GM21423 (cell line): Measurements from ENCODE around the gene ANKRD39.

Source experiments
- ATAC-seq: cut with Tn5 transposase; IDR thresholded peaks from one replicate; pipeline ENCODE4 v1.9.1; 2021; ENCODE audit warnings: mild to moderate bottlenecking, moderate library complexity; ENCODE audit not compliant: unreplicated experiment

ANKRD39 gene

DNA sequence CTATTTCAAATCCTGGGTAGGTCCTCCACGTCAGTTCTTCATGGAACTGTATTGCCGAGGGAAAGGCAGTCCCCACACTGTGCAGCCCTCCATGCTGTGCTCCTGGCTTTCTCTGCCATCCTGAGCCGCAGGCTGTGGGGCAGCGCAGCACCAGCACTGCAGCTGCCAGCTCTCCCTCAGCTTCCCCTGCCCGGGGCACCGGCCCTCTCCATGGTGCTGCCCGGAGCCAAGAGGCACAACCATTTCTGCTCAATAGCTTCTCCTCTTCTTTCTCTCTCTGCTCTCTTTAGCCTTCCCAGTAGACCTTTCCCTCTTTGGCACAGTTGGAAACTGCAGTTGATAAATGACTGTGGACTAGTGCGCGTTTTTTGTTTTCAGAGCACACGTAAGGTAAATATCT is 26.1 kb downstream of the ANKRD39 start:
- ATAC-seq, result no peak

DNA sequence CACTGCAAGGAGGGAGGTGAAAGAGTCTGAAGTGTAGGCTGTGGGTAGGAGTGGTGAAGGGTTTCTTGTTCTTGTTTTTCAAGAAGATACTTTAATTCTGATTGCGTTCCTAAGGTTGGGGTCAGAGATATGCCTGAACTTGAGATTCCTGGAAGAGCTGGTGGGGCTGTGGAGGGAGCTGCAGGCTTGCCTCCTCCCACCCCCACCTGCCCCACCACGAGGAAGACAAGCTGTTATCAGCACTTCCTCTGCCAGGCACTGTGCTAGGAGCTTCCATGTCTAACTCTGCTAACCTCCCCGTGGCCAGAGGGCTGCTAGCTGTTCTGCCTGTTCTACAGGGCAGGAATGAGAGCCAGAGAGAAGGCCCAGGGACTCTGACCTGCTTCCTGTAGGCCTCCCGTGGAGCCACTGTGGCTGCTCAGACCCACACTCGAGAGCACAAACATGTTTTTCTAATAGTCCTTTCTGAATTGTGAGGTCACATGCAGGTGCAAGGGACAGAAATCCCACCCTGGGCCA is 27.7 kb downstream of the ANKRD39 start:
- ATAC-seq, result no peak

DNA sequence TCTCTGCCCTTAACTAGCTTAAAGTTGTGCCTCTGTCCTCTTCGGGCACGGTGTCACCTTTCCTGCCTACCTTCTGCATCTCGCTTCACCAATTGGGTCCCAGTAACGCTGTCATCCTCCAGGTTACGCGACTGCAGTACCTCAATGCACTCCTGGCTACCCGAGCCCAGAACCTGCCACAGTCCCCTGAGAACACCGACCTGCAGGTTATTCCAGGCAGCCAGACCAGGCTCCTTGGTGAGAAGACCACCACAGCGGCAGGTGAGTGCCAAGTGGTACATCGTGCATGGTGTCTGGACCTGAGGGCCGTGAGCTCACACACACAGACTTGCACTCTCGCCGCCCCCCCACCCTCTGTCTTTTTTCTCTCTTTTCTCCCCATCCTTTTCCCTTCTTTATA is 28.9 kb downstream of the ANKRD39 start:
- no peak for ATAC-seq

DNA sequence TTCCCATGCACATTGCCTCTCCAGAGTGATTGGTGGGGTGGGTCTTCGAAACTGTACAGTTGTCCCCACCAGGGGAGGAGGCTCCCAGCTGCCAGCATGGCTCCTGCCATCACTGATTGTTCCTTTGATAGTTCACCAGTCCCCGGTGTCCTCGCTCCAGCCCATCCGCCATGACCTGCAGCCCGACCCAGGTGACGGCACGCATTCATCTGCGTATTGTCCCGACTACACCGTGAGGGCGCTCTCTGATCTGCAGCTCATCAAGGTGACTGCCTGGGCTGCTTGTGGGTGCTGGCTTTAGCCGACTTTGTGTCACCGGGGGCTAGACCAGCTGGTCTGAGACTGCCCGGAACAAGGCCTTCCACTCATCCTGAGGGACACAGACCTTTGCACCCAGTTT is 29.4 kb downstream of the ANKRD39 start:
- no peak for ATAC-seq

DNA sequence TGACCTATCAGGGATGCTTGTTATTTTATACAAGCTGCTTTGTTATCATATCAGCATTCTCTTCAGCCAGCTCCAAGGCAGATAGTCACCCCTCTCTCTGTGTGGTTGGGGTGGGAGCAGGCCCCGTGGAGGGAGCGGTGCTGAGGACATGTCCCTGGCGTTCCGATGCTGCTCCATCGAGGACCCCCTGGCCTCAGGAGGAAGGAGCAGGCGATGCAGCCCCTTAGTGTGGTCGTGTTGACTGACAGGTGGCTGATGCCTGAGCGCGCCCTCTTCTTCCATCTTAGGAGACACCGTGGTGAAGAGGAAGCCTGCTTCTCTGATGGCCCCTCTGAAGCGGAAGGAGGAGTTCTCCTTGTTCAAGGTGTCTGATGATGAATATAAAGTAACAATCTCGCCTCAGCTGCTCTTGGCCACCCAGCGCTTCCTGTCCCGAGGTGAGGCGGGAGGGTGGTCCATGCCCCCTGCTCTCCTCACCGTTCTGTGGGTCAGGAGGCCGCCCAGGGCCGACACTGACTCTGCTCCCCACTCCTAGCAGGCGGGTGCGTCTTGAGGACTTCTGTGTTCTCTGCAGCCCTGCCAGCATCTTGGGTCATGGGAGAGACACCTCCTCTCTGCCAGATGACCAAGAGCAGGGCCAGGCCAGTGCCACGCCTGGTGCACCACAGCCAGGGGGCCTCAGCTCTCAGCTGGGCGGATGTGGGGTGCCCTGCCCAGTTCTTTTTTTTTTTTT is 31.1 kb downstream of the ANKRD39 start:
- ATAC-seq, result no peak

DNA sequence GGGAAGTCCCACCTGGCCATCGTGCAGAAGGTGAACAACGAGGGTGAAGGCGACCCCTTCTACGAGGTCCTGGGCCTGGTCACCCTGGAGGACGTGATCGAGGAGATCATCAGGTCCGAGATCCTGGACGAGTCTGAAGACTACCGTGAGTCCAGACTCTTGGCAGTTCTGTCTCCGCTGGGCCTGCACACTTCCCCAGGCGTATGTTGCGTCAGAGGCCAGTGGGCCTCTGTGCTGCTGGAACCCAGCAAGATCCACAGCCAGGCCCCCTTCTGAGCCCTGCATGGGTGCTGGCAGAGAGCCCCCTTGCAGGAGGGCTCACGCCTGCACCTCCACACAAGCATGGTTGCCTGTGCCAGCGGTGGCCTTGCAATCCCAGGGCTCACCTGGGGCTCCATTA is 32.8 kb downstream of the ANKRD39 start:
- no peak for ATAC-seq

DNA sequence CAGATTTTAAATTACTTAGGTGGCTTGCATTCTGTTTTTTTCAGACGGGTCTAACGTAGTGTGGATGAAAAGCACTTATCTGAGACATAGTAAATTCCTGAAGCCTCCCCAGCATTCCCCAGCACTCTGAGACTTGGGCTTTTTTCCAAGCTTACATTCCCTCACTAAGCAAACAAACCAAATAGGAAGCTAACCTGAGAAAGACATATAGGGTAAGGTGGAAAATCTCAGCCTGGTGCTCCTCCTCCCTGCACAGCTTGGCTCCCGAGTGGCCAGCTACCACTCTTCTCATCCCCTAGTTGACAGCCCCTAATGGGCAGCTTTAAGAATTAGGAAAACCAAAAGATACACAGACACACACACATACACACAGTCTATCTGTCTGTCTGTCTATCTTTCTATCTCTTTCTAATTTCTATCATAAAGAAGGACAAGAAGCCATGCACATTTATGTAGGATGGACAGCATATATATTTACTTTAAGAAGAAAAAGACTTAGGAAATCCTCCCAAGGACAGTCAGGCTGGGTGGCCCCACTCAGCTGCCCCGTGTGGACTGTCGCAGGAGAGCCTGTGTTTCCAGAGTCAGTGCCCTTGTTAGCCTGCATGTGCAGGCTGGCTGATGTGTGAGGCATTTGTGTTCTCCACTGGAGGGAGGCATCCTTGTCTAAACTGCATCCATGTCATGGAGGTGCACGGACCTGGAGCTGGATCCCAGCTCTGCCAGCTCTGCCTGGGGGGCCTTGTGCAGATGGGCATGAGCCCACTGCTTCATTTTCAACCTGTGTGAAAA is 33.5 kb downstream of the ANKRD39 start:
- ATAC-seq, result no peak

DNA sequence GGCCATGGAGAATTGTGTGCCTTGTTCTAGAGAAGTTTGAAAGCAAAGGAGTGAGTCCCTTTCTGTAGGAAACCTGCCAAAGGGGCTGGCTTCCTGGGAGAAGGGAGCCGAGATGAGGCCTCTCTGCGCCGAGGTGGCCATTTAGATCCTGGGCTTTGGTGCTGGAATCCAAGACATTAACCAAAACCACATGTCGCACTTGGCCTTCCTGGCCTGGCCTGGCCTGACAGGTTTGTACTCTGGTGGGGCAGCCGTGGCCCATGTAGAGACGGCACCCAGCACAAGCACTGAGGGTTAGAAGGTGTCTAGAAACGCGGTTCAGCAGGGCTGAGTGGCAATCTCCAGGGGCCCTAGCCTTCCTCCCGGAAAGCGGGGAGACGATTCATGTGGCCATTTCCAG is 34.6 kb downstream of the ANKRD39 start:
- ATAC-seq, result no peak

DNA sequence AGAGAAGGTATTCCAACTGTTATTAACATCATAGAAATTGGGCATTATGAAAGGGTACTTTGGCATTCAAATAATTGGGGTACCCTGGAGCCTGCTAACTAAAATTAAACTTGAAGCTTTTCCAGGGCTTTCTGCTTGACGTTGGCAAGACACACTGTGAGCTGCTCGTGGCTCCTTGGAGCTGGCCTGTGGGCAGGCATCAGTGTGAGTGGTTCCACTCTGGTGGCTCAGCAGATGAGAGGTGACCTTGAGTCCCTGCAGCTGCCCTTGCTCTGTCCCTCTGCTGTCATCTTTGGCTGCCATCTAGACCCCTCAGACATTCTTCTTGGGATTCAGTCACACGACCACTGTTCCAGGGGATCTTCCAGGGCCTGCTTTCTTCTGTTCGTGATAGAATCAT is 35.0 kb downstream of the ANKRD39 start:
- ATAC-seq, result no peak

DNA sequence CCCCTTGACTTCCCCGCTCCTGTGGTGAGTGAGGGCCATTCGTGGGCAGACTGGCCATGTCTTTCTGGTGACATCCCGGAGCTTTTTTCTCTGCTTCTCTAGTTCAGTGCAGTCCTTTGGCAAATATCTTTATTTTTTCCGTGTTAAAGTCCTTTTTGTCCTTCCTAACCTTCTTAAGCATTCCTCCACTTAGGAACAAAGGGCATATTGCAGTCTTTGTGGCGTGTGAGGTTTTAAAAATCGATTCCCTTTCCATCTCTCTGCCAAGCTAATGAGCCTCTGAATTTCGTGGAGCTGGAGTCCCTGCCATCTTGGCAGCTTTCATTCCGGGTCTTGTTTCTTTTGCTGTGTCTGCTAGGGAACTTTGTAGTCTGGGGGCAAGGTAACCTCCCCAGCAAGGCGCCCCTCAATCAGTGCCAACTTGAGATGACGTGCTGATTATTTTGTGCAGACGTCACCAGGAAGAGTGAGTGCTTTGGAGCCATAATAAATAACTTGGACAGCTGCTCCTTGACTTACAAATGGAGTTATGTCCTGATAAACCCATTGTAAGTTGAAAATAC is 36.6 kb downstream of the ANKRD39 start:
- no peak for ATAC-seq

DNA sequence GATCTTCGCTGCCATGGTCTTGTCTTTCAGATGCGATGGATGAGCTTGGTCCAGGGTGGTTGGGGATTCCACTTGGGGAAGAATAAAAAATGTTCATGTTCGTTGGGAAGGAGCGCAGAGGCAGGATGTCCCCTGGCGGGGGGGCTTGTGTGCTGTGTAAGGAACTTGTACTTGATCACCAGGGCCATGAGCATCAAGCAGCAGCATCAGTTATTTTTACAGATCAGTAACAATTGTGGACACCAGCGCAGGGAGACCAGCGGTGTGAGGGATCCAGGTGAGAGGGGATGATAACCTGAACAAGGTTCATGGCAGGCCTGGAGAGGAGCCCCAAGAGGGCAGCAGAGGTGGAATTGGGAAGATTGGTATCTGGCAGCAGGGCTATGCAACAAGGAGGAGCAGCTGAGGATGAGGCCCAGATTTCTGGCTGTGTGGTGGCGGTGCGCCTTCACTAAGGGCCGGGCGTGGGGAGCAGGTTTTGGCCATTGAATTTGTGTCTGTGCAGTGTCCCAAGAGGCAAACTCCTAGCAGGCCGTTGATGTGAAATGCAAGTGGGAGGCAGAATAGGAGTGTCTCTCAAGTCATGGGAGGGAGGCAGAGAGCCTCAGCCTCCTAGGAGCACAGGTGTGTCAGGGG is 37.8 kb downstream of the ANKRD39 start:
- ATAC-seq, result no peak

DNA sequence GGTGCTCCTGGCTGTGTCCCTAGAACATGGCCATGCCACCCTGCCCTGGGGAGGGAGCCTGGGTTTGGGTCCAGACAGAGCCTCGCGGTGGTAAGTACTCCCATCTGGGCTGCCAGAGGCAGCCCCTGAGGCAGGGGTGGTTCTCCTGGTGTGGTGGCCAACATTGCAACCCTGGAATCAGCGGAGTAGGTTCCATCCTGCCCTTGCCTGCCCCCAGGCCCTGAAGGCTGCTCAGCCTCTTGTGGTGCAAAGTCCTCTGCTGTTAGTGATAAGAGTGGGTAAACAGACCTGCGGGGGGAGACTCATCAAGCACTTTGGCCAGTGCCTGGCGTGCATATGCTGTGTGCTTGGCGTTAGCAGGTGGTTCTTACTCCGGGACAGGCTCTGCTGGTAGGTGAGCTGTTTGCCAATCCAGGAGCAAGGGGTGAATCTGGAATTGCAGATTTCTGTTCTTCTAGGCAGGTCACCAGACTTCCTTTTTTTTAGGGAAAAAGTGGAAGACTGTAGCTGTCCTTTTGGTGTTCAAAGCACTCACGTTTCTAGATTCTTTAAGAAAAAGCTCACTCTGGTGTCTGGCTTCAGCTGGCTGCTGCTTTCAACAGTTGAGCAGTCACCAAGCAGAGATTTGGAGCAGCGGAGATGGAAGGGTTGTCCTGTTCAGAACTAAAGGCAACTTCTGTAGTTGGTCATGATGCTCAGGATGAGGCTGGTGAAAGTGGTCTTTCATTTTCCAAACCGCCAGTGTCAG is 38.5 kb downstream of the ANKRD39 start:
- no peak for ATAC-seq

DNA sequence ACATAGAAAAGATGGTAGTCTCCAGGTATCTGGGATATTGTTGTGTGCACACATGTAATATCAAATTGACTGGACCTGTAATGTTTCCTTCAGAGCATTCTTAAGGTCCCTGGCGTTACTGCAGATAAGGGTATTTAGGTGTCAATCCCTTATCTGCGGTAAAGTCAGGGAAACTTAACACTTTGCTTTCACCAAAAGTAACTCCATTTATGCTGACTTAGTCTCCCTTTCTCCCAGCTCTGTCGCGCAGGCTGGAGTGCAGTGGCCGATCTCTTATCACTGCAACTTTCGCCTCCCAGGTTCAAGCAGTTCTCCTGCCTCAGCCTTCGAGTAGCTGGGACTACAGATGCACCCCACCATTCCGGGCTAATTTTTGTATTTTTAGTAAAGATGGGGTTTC is 39.9 kb downstream of the ANKRD39 start:
- no peak for ATAC-seq

DNA sequence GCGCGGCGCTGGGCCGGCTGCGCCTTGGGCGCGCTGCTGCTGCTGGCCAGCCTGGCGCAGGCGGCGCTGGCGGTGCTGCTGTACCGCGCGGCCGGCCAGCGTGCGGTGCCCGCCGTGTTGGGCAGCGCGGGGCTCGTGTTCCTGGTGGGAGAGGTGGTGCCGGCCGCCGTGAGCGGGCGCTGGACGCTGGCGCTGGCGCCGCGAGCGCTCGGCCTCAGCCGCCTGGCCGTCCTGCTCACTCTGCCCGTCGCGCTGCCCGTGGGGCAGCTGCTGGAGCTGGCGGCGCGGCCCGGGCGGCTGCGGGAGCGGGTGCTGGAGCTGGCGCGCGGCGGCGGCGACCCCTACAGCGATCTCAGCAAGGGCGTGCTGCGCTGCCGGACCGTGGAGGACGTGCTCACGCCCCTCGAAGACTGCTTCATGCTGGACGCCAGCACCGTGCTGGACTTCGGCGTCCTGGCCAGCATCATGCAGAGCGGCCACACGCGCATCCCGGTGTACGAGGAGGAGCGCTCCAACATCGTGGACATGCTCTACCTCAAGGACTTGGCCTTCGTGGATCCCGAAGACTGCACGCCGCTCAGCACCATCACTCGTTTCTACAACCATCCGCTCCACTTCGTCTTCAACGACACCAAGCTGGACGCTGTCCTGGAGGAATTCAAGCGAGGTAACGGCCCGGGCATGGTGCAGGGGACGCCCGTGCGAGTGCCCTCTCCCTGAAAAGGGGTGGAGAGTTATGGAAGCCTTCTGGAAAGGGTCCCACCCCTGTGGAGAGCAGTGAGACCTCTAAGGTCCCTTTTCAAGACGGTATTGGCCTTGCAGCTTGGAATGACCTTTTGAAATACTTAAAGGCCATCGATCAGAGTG is 40.7 kb downstream of the ANKRD39 start:
- ATAC-seq, result no peak

DNA sequence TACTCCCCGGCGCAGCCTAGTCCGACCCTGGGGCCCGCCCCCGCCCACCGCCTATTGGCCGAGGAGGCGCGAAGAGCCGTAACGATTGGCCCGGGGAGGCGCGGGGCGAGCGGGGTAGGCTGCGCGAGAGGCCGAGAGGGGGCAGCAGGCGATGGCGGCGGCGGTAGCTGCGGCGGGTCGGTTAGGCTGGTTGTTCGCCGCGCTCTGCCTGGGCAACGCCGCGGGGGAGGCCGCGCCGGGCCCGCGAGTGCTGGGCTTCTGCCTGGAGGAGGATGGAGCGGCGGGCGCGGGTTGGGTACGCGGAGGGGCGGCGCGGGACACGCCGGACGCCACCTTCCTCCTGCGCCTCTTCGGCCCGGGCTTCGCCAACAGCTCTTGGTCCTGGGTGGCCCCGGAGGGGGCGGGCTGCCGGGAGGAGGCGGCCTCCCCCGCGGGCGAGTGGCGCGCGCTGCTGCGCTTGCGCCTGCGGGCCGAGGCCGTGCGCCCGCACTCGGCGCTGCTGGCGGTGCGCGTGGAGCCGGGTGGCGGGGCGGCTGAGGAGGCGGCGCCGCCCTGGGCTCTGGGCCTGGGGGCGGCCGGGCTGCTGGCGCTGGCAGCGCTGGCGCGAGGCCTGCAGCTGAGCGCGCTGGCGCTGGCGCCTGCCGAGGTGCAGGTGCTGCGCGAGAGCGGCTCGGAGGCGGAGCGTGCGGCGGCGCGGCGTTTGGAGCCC is 41.5 kb downstream of the ANKRD39 start, which contains the start of gene CNNM3:
TSS of gene CNNM3 (plus strand) at position 142 of the 709 bp plus-strand sequence. CDS start at position 152, 10 bp downstream.
- peak; percentile 86 for ATAC-seq

DNA sequence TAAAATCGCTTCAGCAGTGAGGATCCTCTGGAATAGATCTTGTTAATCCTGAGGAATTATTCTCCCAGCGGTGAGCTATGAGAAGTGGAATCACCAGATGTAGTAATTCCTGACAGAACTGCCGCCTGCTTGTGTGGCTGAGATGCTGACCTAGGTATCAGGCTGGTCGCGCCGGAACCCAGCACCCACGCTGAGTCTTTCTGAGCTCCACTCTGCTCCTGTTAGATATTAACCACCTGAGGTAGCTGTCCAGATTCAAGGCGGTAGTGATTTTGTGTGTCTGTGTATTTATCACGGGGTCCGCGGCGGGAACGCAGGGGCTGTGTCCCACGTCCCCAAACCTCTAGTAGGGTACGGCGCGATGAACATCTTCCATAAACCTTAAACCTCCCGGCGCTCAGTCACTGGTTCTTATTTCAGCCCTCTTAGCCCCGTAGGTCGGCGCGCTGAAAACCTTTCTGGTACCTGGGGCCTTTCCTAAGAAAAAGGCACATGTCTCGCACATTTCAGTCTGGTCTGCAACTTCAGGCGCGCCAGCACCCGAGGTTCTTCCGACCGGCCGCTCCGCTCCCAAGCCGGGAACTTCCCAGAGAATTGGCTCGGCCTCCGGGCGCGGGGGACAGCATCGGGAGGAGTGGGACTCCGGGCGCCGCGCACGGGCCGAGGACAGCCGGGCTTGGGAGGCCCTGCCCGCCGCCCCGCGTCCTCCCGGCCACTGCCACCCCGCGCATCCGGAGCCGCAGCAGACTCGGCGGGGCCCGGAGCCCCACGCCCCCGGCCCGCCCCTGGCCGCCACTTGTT is 42.3 kb downstream of the ANKRD39 start:
- ATAC-seq, result peak; percentile 6

DNA sequence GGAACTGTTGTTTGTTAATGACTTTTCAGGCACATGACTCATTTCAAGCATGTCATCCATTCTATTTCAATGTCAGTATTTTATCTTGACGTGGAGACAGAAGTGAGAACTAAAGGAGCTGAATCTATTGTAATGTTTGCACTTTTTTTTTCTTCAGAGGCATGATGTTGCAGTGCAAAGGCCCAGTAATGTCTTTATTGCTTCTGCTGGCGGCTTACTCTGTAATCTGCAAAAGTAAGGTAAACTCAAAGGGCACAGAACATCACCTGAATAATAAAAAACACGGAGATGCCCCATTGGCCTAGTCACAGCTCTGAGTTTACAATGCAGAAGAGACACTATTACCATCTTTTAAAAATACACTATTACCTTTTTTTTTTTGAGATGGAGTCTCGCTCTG is 44.2 kb downstream of the ANKRD39 start:
- no peak for ATAC-seq

DNA sequence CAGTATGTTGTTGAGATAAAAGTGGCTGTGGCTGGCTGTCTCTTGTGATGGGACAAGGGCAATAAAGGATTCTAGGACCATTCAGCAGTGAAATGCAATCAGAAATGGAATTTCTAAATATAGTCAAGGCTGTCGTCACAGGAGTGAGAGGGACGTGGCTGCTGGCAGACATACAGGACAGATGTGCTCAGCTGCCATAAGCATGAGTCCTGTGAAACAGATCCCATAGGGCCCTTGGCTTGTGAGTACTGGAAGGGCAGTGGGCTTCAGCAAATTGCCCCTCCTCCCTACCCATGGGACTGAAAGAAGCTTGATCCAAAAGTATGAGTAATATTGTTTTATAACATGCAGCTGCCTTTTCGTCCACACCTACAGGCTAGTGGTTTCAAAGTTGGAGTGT is 45.9 kb downstream of the ANKRD39 start:
- ATAC-seq, result no peak
